KMS-11 (cell line): ENCODE measurements around the gene ZNF597.
"Not testable (repeated sequence)": the region's sequence is repeated elsewhere in the genome, so short reads cannot be mapped to it uniquely, and the experiment has no call there.

Experiments
- H2AFZ ChIP-seq: fragments of 200-600 bp; sonication (generic); 2 replicates; pipeline ENCODE4 v1.6.1; 2016; ENCODE audit warnings: antibody characterized with exemption, mixed run types, low read depth
- H3K27ac ChIP-seq: fragments of 200-600 bp; sonication (generic); 2 replicates; pipeline ENCODE4 v1.6.1; 2016; ENCODE audit warnings: mild to moderate bottlenecking, mixed run types
- H3K27me3 ChIP-seq: fragments of 200-600 bp; sonication (generic); 2 replicates; pipeline ENCODE4 v1.6.1; 2017; ENCODE audit warnings: mild to moderate bottlenecking, low read depth, mixed run types, moderate library complexity; ENCODE audit not compliant: insufficient read depth
- H3K36me3 ChIP-seq: fragments of 200-600 bp; sonication (generic); 2 replicates; pipeline ENCODE4 v1.6.1; 2017; ENCODE audit warnings: mild to moderate bottlenecking, mixed run types; ENCODE audit not compliant: insufficient read depth
- H3K4me1 ChIP-seq: fragments of 200-600 bp; sonication (generic); 2 replicates; pipeline ENCODE4 v1.6.1; 2016; ENCODE audit warnings: mild to moderate bottlenecking, low read depth, mixed run types; ENCODE audit not compliant: poor library complexity, severe bottlenecking
- H3K4me2 ChIP-seq: fragments of 200-600 bp; sonication (generic); 2 replicates; pipeline ENCODE4 v1.7.0; 2016; ENCODE audit warnings: mild to moderate bottlenecking, mixed run types
- H3K4me3 ChIP-seq: fragments of 200-600 bp; sonication (generic); IDR thresholded peaks from 2 replicates; pipeline ENCODE4 v1.6.1; 2017; ENCODE audit warnings: low read depth, low read length, mixed read lengths; ENCODE audit not compliant: insufficient read depth
- H3K79me2 ChIP-seq: fragments of 200-600 bp; sonication (generic); 2 replicates; pipeline ENCODE4 v1.6.1; 2016; ENCODE audit warnings: low read depth, mixed run types; ENCODE audit not compliant: insufficient read depth
- H3K9ac ChIP-seq: fragments of 200-600 bp; sonication (generic); 2 replicates; pipeline ENCODE4 v1.6.1; 2016; ENCODE audit warnings: mild to moderate bottlenecking, mixed run types
- H4K20me1 ChIP-seq: fragments of 200-600 bp; sonication (generic); 2 replicates; pipeline ENCODE4 v1.6.1; 2016; ENCODE audit warnings: mild to moderate bottlenecking, mixed run types; ENCODE audit not compliant: insufficient read depth
- CTCF ChIP-seq: fragments of 200-600 bp; sonication (generic); conservative IDR thresholded peaks from 2 replicates; pipeline ENCODE4 v1.6.1; 2017; ENCODE audit warnings: low read depth, mild to moderate bottlenecking, antibody characterized with exemption, low read length, moderate library complexity, mixed read lengths

Gene ZNF597

GRCh38 chr16:3479654-3480216, 36.4 kb upstream of the ZNF597 start:
- Histone ChIP-seq H3K36me3 (peaks cover 30% of the 10 kb centered on the region), H4K20me1 (no peaks in the 10 kb centered on the region; the same call in 1 of the 2 replicates)

GRCh38 chr16:3478242-3478925, 35.1 kb upstream of the ZNF597 start:
- H3K36me3 ChIP-seq, result peaks cover 17% of the 10 kb centered on the region; the same call in 1 of the 2 replicates
- no peak overlapping the region for H3K4me2 ChIP-seq
- H3K4me3 ChIP-seq, result no peak overlapping the region
- H2AFZ ChIP-seq, result no peak overlapping the region
- no peaks in the 10 kb centered on the region for H3K4me1 ChIP-seq
- no peak overlapping the region for H3K27ac ChIP-seq
- no peak overlapping the region for H3K9ac ChIP-seq
- H4K20me1 ChIP-seq, result no peaks in the 10 kb centered on the region; the same call in 1 of the 2 replicates
- H3K27me3 ChIP-seq, result no peaks in the 10 kb centered on the region
- H3K79me2 ChIP-seq, result peaks cover 68% of the 10 kb centered on the region
- TF ChIP-seq CTCF, result no peak

More at GRCh38 chr16:3479654-3480216, 36.4 kb upstream of the ZNF597 start:
- H3K79me2 ChIP-seq, result peaks cover 59% of the 10 kb centered on the region
- no peak overlapping the region for H2AFZ ChIP-seq
- no peak overlapping the region for H3K4me3 ChIP-seq
- no peak for TF ChIP-seq CTCF
- no peaks in the 10 kb centered on the region for H3K27me3 ChIP-seq
- no peak overlapping the region for H3K27ac ChIP-seq
- H3K4me2 ChIP-seq, result no peak overlapping the region
- H3K4me1 ChIP-seq, result no peaks in the 10 kb centered on the region
- H3K9ac ChIP-seq, result no peak overlapping the region

- H3K4me2 ChIP-seq, result no peak overlapping the region
- H3K27ac ChIP-seq, result no peak overlapping the region
- H4K20me1 ChIP-seq, result peaks cover 9% of the 10 kb centered on the region; the same call in 1 of the 2 replicates
- no peaks in the 10 kb centered on the region for H3K4me1 ChIP-seq
- no peak overlapping the region for H2AFZ ChIP-seq
- no peaks in the 10 kb centered on the region for H3K27me3 ChIP-seq
- peaks cover 87% of the 10 kb centered on the region for H3K79me2 ChIP-seq
- H3K36me3 ChIP-seq, result peaks cover 16% of the 10 kb centered on the region; the same call in 1 of the 2 replicates
- TF ChIP-seq CTCF, result no peak
- no peak overlapping the region for H3K9ac ChIP-seq
- H3K4me3 ChIP-seq, result no peak overlapping the region
These were observed 33.1 kb upstream of the ZNF597 start for GRCh38 chr16:3476409-3476808.

- Histone ChIP-seq H3K36me3 (peaks cover 14% of the 10 kb centered on the region; the same call in 1 of the 2 replicates), H3K4me3 (no peak overlapping the region), H3K9ac (no peak overlapping the region), H3K27ac (no peak overlapping the region), H4K20me1 (peaks cover 13% of the 10 kb centered on the region; the same call in 1 of the 2 replicates), H3K4me2 (no peak overlapping the region), H3K79me2 (peaks cover 93% of the 10 kb centered on the region), H3K27me3 (no peaks in the 10 kb centered on the region), H2AFZ (no peak overlapping the region), H3K4me1 (no peaks in the 10 kb centered on the region)
- TF ChIP-seq CTCF, result no peak
These were observed 32.5 kb upstream of the ZNF597 start for GRCh38 chr16:3475604-3476375.

- H3K36me3 ChIP-seq, H3K4me3 ChIP-seq, H3K27me3 ChIP-seq, H3K27ac ChIP-seq, H3K4me1 ChIP-seq, H2AFZ ChIP-seq, H3K4me2 ChIP-seq, H3K9ac ChIP-seq: not testable (repeated sequence)
- Histone ChIP-seq H3K79me2 (peaks cover 98% of the 10 kb centered on the region), H4K20me1 (peaks cover 21% of the 10 kb centered on the region; the same call in 1 of the 2 replicates)
These were observed 31.6 kb upstream of the ZNF597 start for GRCh38 chr16:3474870-3475269.
